GM21825 (cell line): ENCODE data around the gene CARNS1.

ENCODE experiments used
- ATAC-seq: cut with Tn5 transposase; IDR thresholded peaks from one replicate; pipeline ENCODE4 v1.9.1; 2021; ENCODE audit warnings: mild to moderate bottlenecking, moderate library complexity; ENCODE audit not compliant: unreplicated experiment

The CARNS1 gene

GRCh38 chr11:67408437-67409200 lies 6.9 kb upstream of the CARNS1 start:
- peak; percentile 2 for ATAC-seq

- ATAC-seq = peak; percentile 45
Measured at GRCh38 chr11:67409261-67409666, 6.2 kb upstream of the CARNS1 start.

DNA sequence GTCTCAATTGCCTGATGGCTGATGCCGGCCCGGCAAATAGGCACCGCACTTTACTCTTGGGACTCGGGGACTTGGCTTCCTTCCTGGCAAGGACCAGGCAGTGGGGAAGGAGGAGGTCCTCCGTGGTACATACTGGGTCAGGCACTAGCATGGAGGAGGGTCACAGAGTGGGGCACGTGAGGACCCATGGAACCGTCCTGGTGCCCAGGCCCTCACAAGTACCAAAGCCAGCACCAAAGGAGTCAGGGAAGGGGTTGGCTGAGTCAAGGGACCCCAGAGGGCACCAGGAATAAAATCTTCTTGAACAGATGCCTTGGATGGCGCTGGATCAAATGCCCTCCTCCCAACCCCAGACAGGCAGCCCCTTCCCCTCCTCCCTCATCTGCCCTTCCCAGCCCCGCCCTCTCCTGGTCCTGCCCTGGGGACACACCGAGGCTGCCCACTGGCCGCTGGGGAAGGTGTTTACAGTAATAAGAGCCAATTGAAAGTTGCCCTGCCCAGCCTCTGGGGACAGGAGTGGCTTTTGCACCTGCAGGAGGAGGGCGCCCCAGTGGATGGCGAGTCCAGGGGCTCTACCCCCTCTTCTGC lies 5.6 kb upstream of the CARNS1 start:
- ATAC-seq = no peak

DNA sequence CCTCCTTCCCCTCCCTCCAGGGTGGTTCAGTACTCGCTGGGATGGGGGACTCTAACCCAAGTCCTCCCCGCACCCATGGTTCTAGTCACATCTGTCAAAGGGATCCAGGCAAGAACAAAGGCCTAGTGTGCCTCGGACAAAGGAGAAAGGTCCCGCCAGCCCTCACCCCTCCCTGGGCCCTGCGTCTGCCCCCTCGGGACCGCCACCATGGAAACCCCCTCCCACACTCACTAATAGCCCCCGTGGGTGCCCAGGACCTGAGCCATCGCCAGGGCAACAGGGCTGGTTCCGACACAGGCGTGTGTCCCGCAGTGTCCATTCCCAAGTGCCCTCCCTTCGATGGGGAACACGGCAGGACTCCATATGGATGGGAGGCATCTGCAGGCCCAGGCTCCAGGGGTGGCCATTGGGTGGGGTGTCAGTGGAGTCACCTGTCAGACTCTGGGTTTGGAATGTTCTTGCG lies 5.1 kb upstream of the CARNS1 start:
- ATAC-seq = no peak

DNA sequence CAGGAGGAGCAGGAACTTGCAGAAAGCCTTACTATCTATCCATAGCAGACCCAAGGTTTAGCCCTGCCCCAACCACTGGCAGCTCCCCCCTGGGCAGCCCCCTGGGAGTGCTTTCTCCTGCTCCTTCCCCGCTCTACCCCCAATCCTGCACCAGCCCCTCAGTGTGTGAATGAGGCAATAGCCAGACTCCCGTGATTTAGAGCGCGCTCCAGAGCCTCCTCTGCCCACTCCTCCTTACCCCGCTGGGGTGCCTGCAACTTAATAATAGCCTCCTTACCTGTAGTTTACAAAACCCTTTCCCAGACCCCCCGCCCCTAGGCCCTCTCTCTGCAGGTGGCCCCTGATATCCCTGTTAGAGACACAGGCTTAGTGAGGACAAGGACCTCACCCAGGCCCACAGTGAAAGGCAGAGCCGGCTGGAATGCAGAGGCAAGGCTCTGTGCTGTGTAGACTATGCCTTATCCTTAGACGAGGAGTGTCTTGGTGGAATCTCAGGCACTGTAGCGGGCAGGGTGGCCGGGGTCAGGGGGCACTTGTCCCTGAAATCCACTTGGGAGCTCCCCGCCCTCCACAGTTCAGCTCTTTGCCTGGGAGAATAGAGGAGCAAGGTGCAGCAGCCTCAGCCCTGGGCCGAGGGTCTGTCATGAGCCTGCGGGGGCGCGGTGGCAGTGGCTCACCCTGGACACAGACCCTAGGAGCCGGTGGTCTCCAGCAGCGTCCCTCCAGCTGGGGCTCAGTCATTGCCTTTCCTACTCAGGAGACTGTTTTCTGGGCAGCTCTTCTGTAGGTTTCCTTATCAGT lies 4.3 kb upstream of the CARNS1 start:
- no peak for ATAC-seq

GRCh38 chr11:67411785-67412152 lies 3.7 kb upstream of the CARNS1 start:
- ATAC-seq = no peak

- ATAC-seq = no peak
Measured at GRCh38 chr11:67412495-67413179, 2.8 kb upstream of the CARNS1 start.

GRCh38 chr11:67413266-67413849 lies 2.1 kb upstream of the CARNS1 start:
- no peak for ATAC-seq

- ATAC-seq = no peak
Measured at GRCh38 chr11:67416416-67417335, 1.2 kb downstream of the CARNS1 start.

- no peak for ATAC-seq
Measured at GRCh38 chr11:67417425-67417824, 1.9 kb downstream of the CARNS1 start.

- no peak for ATAC-seq
Measured at GRCh38 chr11:67418476-67419281, 3.2 kb downstream of the CARNS1 start.

DNA sequence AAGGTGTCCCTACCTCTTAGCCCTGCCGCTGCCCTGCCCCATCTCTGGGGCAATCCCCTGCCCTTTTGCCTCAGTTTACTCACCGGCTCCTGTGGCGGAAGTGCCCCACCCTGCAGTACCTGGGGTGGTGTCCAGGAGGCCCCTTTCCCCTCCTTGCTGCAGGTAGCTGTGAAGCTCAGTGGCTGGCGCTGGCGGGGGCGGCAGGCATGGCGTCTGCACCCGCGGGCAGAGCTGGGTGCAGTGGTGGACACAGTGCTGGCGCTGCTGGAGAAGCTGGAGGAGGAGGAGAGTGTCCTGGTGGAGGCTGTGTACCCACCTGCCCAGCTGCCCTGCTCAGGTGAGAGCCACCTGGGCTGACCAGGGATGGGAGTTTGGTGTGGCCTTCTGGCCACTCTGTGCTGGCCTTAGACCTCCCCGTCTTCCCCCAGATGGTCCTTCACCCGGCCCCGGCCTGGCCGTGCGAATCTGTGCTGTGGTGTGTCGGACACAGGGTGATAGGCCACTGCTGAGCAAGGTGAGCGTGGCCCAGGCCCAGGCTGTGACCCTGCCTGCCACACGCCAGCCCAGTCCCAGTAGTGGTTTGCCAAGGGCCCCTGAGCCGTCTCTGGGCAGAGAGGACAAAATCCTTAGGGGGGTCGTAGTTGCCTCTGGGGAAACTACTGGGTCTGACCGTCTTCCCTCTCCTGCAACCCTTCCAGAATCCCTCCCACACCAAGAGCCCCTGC lies 4.0 kb downstream of the CARNS1 start:
- ATAC-seq = no peak

DNA sequence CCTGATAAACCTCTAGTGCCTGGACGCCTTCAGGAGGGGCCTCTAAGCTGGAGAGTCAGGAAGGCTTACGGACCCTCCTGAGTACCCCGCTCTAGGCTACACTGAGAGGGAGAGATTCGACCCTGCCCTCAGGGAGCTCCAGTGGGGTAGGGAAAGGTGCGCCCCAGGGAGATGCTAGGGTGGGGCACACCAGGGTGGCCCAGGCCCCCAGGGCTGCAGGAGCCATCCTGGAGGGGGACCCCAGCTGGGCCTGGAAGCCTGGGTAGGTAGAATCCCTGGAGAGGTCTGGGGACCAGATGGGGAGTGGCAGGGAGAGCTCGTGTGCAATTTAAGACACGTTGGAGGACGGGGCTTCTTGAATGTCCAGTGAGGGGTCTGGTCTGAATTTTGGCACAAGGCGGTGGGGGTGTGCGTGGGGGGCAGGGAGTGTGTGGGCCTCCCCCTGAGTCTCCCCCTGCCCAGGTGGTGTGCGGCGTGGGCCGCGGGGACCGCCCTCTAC lies 4.7 kb downstream of the CARNS1 start:
- no peak for ATAC-seq

GRCh38 chr11:67420646-67421429 lies 5.4 kb downstream of the CARNS1 start:
- ATAC-seq = peak; percentile 68

DNA sequence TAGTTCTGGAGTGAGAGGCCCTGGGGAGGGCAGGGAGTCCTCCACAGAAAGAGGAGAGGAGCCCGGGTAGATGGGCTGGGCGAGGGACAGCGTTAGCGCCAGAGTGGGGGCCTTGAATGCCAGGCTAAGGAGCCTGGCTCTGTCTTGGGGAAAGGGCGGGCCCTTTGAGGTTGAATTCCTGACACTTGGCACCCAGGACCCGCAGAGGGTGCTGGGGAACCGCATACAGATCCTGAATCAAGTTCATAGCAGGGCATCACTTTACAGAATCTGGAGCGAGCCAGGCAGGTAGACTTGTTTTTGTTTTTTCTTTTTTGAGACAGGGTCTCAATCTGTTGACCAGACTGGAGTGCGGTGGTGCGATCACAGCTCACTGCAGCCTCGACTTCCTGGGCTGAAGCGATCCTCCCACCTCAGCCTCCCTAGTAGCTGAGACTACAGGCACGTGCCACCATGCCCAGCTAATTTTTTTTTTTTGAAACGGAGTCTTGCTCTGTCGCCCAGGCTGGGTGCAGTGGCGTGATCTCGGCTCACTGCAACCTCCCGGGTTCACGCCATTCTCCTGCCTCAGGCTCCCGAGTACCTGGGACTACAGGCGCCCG lies 6.1 kb downstream of the CARNS1 start:
- ATAC-seq = no peak

GRCh38 chr11:67422891-67423290 lies 7.4 kb downstream of the CARNS1 start:
- no peak for ATAC-seq

DNA sequence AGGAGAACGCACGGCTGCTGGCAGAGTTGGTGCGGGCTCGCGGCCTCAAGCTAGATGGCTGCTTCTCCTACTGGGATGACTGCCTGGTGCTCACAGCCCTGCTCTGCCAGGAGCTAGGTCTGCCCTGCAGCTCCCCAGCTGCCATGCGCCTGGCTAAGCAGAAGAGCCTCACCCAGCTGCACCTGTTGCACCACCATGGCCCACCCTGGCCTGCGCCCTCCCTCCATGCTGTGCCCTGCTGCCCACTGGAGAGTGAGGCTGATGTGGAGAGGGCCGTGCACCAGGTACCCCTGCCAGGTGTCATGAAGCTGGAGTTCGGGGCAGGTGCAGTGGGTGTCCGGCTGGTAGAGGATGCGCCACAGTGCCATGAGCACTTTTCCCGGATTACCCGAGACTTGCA lies 8.0 kb downstream of the CARNS1 start:
- ATAC-seq = no peak
